Keratinocyte (primary cell): Measurements from ENCODE around the gene MEGF8.

Experiments
- EZH2 ChIP-seq: IDR thresholded peaks from one replicate; pipeline ENCODE4 v1.6.1; 2012; ENCODE audit warnings: inconsistent platforms, mild to moderate bottlenecking, low read length, moderate library complexity
- TF ChIP-seq, protein P1 (sequence below), 3 experiments: IDR thresholded peaks in 1 of 3; conservative IDR thresholded peaks in 1 of 3; optimal IDR thresholded peaks in 1 of 3; 2 replicates in 2 of 3; 3 replicates in 1 of 3; pipeline versions ENCODE3 to v1.5.1; 2011; ENCODE audit warnings: low read length in 3 of 3, mild to moderate bottlenecking in 3 of 3, moderate library complexity in 2 of 3, control low read depth in 1 of 3, inconsistent platforms in 1 of 3; ENCODE audit not compliant: insufficient read depth in 2 of 3; ENCODE audit errors: extremely low read depth in 1 of 3

DNA sequence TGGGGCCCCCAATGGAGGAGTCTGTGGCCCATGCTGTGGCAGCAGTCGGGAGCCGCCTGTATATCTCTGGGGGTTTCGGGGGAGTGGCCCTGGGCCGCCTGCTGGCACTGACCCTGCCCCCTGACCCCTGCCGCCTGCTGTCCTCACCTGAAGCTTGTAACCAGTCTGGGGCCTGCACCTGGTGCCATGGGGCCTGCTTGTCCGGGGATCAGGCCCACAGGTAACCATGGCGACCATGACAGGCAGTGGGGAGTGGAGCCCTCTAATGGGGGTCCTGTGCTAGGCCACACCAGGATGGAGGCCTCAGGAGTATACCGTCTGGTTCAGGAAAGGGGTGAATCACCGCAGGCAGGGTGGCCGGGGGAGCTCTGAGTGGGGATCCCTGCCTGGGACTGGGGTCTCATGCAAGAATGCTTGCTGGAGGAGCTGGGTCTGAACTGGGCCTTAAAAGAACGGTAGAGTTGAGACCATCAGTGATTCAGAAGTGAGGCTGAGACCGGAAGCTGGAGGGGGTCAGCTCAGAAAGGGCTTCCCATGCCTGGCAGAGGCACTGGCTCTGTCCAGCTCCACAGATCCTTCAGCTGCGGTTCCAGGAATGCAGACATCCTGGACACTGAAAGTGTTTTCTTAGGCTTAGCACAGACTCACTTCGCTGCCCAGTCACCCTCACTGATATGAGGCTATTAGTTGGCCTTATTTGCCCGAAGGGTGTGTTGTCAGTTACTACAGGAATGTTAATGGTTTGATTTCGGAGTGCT is 35.5 kb downstream of the MEGF8 start:
- TF ChIP-seq, protein P1, sequence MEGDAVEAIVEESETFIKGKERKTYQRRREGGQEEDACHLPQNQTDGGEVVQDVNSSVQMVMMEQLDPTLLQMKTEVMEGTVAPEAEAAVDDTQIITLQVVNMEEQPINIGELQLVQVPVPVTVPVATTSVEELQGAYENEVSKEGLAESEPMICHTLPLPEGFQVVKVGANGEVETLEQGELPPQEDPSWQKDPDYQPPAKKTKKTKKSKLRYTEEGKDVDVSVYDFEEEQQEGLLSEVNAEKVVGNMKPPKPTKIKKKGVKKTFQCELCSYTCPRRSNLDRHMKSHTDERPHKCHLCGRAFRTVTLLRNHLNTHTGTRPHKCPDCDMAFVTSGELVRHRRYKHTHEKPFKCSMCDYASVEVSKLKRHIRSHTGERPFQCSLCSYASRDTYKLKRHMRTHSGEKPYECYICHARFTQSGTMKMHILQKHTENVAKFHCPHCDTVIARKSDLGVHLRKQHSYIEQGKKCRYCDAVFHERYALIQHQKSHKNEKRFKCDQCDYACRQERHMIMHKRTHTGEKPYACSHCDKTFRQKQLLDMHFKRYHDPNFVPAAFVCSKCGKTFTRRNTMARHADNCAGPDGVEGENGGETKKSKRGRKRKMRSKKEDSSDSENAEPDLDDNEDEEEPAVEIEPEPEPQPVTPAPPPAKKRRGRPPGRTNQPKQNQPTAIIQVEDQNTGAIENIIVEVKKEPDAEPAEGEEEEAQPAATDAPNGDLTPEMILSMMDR (optimal IDR thresholded peaks at IDR 0.05 in 1 of 3, IDR thresholded peaks at IDR 0.05 in 1 of 3, conservative IDR thresholded peaks at IDR 0.05 in 1 of 3; ENCODE audit: extremely low read depth in 1 of 3, insufficient read depth in 2 of 3, low read length in 3 of 3), result no peak
- no peak for TF ChIP-seq EZH2
